ENCODE measurements around the gene KNSTRN.

KNSTRN gene

DNA sequence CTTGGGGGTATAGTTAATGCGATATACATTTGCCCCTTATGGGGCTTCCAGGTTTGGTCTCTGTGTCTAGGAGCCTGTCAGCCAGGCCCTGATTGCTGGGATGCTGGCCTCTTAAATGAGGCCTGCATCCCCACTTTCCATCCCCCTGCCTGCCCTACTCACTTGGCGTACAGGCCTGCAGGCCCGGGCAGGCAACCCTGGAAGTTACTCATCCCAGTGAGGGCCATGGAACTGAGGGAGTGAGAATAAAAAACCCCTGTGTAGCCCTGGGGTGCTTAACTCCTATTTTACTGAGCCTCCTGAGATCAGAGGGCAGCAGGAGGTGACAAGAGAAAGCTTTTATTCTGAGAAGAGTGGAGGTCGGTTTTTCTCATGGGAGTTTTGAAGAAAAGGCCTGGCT lies 22.5 kb upstream of the KNSTRN start:
- no peak for DNase-seq
- no peak overlapping the region for H3K27ac ChIP-seq
- H3K27me3 ChIP-seq: peaks cover 0 to 4% of the 10 kb centered on the region in 2 donors
- intact Hi-C loops (cut with DNase I; ENCODE audit: low total_unique reads): loop anchor here (10.0 kb wide), 1 partner anchor 75 kb away; the partner anchor contains the start of gene ANKRD63
- H3K4me1 ChIP-seq: peaks cover 0 to 17% (median 12%) of the 10 kb centered on the region in 4 donors
- H3K4me3 ChIP-seq: no peak overlapping the region
- no peak for TF ChIP-seq CTCF (IDR thresholded peaks at IDR 0.05)
- no peaks in the 10 kb centered on the region for H3K36me3 ChIP-seq
- no peaks in the 10 kb centered on the region for H3K9me3 ChIP-seq

DNA sequence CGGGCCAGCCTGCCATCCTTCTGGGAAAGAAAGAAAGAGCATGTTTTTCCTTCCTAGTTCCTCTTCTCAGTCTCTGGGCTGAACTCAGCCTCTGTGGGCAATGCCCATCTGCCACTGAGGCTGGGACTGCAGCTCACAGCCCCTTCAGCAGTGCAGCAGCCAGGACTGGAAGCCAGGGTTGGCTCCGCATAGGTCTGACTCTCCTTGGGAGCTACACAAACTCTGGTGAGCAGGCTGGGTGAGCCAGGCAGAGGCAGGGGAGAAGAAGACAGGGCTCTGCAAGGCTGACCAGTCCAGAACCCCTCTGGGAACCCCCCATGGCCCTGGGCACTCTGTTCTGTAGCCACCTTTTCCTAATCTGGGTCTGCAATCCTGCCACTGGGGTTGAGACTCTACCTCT lies 20.9 kb upstream of the KNSTRN start:
- Histone ChIP-seq H3K9me3 (no peaks in the 10 kb centered on the region), H3K27ac (no peak overlapping the region), H3K36me3 (no peaks in the 10 kb centered on the region), H3K4me1 (peaks cover 0 to 19% (median 13%) of the 10 kb centered on the region in 4 donors), H3K4me3 (no peak overlapping the region), H3K27me3 (peaks cover 0 to 4% of the 10 kb centered on the region in 2 donors)
- no peak for TF ChIP-seq CTCF (IDR thresholded peaks at IDR 0.05)
- no peak for DNase-seq
- intact Hi-C loops (cut with DNase I; ENCODE audit: low total_unique reads): loop anchor here (10.0 kb wide), 1 partner anchor 77 kb away; the partner anchor contains the start of gene ANKRD63

DNA sequence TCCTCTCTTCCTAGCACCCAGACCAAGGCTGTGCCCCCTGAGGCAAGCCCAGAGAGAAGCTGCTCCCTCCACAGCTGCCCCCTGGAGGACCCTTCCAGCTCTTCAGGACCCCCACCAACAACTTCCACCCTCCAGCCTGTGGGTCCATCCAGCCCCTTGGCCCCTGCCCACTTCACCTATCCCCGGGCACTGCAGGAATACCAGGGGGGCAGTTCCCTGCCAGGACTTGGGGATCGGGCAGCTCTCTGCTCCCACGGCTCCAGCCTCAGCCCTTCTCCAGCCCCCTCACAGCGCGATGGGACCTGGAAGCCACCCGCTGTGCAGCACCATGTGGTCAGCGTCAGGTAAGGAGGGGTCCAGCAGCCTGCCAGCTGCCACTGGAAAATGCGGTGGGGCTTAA lies 18.9 kb upstream of the KNSTRN start:
- DNase-seq: no peak
- Histone ChIP-seq H3K36me3 (no peaks in the 10 kb centered on the region), H3K27me3 (peaks cover 0 to 4% of the 10 kb centered on the region in 2 donors), H3K27ac (no peak overlapping the region), H3K4me1 (peaks cover 0 to 25% (median 18%) of the 10 kb centered on the region in 4 donors), H3K9me3 (no peaks in the 10 kb centered on the region), H3K4me3 (no peak overlapping the region)
- intact Hi-C loops (cut with DNase I; ENCODE audit: low total_unique reads): loop anchor here (10.0 kb wide), 1 partner anchor 79 kb away; the partner anchor contains the start of gene ANKRD63
- no peak for TF ChIP-seq CTCF (IDR thresholded peaks at IDR 0.05)

DNA sequence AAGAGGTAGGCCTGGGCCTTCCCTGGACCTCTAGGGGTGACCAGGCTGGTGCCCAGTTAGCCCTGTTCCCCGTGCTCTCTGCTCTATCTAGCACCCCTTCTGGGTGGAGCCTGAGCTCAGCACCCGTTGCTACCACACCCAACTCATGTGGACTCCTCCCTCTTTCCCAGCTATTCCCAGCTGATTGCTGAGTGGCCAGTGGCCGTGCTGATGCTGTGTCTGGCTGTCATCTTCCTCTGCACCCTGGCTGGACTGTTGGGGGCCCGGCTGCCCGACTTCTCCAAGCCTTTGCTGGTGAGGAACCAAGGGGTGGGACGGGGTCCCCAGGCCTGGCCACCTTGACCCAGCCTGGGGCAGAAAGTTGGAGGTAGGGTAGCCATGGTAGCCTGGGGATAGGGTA lies 18.3 kb upstream of the KNSTRN start:
- intact Hi-C loops (cut with DNase I; ENCODE audit: low total_unique reads): loop anchor here (10.0 kb wide), 1 partner anchor 79 kb away; the partner anchor contains the start of gene ANKRD63
- no peak for TF ChIP-seq CTCF (IDR thresholded peaks at IDR 0.05)
- Histone ChIP-seq H3K36me3 (no peaks in the 10 kb centered on the region), H3K27me3 (no peaks in the 10 kb centered on the region), H3K4me1 (peaks cover 0 to 21% (median 17%) of the 10 kb centered on the region in 4 donors), H3K4me3 (no peak overlapping the region), H3K27ac (no peak overlapping the region), H3K9me3 (no peaks in the 10 kb centered on the region)
- no peak for DNase-seq

GRCh38 chr15:40365016-40365415 lies 17.5 kb upstream of the KNSTRN start:
- Histone ChIP-seq H3K9me3 (no peaks in the 10 kb centered on the region), H3K27ac (no peak overlapping the region), H3K36me3 (no peaks in the 10 kb centered on the region), H3K4me3 (no peak overlapping the region), H3K27me3 (no peaks in the 10 kb centered on the region), H3K4me1 (peaks cover 0 to 21% (median 17%) of the 10 kb centered on the region in 4 donors)
- no peak for DNase-seq
- TF ChIP-seq CTCF (IDR thresholded peaks at IDR 0.05): no peak
- intact Hi-C loops (cut with DNase I; ENCODE audit: low total_unique reads): loop anchor here (10.0 kb wide), 1 partner anchor 80 kb away; the partner anchor contains the start of gene ANKRD63

Measured in tibial artery (tissue), 4 donors.